HL-60 (cell line): Measurements from ENCODE around the gene N4BP2L2.

ENCODE experiments used
- DNase-seq, 2 experiments: peaks; one replicate each; pipeline ENCODE4 v3.0.0-alpha.2; 2010 to 2020; ENCODE audit warnings: low read depth in 1 of 2, low spot score in 1 of 2
- H3K27ac ChIP-seq: fragments of 250-450 bp; sonication (Bioruptor Pico); replicated peaks from 2 replicates; pipeline ENCODE4 v1.5.1; 2020; ENCODE audit warnings: mild to moderate bottlenecking, moderate library complexity
- H3K27me3 ChIP-seq: fragments of 250-450 bp; sonication (Bioruptor Pico); 2 replicates; pipeline ENCODE4 v1.5.1; 2021; ENCODE audit warnings: mild to moderate bottlenecking, moderate library complexity; ENCODE audit not compliant: insufficient read depth, poor library complexity, severe bottlenecking
- H3K4me3 ChIP-seq: replicated peaks from 2 replicates; pipeline ENCODE4 v1.5.1; 2011; ENCODE audit warnings: mild to moderate bottlenecking, control low read depth, low read length; ENCODE audit not compliant: insufficient read depth
- CTCF ChIP-seq: IDR thresholded peaks from one replicate; pipeline ENCODE4 v1.5.1; 2011; ENCODE audit warnings: low read length, control low read depth, inconsistent platforms; ENCODE audit not compliant: insufficient read depth
- GABPA ChIP-seq: IDR thresholded peaks from 2 replicates; pipeline ENCODE4 v1.6.1; 2012; ENCODE audit warnings: low read depth
- POLR2AphosphoS5 ChIP-seq: IDR thresholded peaks from 2 replicates; pipeline ENCODE4 v1.6.1; 2012; ENCODE audit warnings: low read depth
- REST ChIP-seq: IDR thresholded peaks from 2 replicates; pipeline ENCODE4 v1.6.1; 2012; ENCODE audit warnings: low read depth; ENCODE audit not compliant: insufficient replicate concordance
- SPI1 ChIP-seq: IDR thresholded peaks from 2 replicates; pipeline ENCODE4 v1.6.1; 2012; ENCODE audit warnings: low read depth, mild to moderate bottlenecking, borderline replicate concordance
- long read RNA-seq: library from polyadenylated mRNA; unstranded; transcript quantifications from one replicate; pipeline ENCODE4 v2.0.0, GENCODE V29; 2020

N4BP2L2 gene
- long read RNA-seq, full-length matches to known transcripts: 54 of 391 reads
- long read RNA-seq, partial matches to known transcripts: 197 of 391 reads
- long read RNA-seq, other reads (novel, unspliced or antisense): 140 of 391 reads

- Histone ChIP-seq H3K27ac (peak within 1 kb of the TSS; percentile 93), H3K27me3 (no peaks in the 10 kb centered on the region), H3K4me3 (peak within 1 kb of the TSS; percentile 88)
- TF ChIP-seq GABPA (0 out of 2 replicates have a peak, but pooled peaks have one; percentile 40), REST (no peak), CTCF (no peak), POLR2AphosphoS5 (peak; percentile 79; the same call in 1 of the 2 replicates), SPI1 (peak; percentile 31; the same call in 1 of the 2 replicates)
- peak; percentile 87 to 99 for DNase-seq
Observed at GRCh38 chr13:32538621-32539246, at the start of gene N4BP2L2. Gene N4BP2L2, minus strand, starts transcription at chr13:32538795. Its CDS starts 1,768 bp downstream, at chr13:32537027.

GRCh38 chr13:32587811-32588170 is 49.2 kb upstream of the N4BP2L2 start:
- no peaks in the 10 kb centered on the region for H3K27me3 ChIP-seq
- peak overlapping the region; percentile 86 for H3K4me3 ChIP-seq
- no peak for TF ChIP-seq POLR2AphosphoS5
- TF ChIP-seq CTCF: no peak
- TF ChIP-seq SPI1: no peak
- no peak for TF ChIP-seq REST
- TF ChIP-seq GABPA: no peak
- peak overlapping the region; percentile 76 for H3K27ac ChIP-seq
- DNase-seq: peak; percentile 52 to 61

- peak; percentile 12 to 71 for DNase-seq
- TF ChIP-seq POLR2AphosphoS5 (no peak; the same call in 1 of the 2 replicates), REST (no peak), CTCF (no peak), SPI1 (no peak), GABPA (no peak; the same call in 1 of the 2 replicates)
- Histone ChIP-seq H3K27me3 (no peaks in the 10 kb centered on the region), H3K4me3 (peak overlapping the region; percentile 86), H3K27ac (peak overlapping the region; percentile 76)
Observed at GRCh38 chr13:32587011-32587810, 48.6 kb upstream of the N4BP2L2 start.
